ENCODE data around the gene ATRNL1.

- TF ChIP-seq POLR2A (IDR thresholded peaks at IDR 0.05) (no peak), CTCF (IDR thresholded peaks at IDR 0.05) (no peak)
These were observed 499.9 kb downstream of the ATRNL1 start for GRCh38 chr10:115593060-115593459.

Data from Peyer's patch (tissue), 4 donors.